Suppressor macrophage treated with lipopolysaccharide for 4 hours (primary cell): ENCODE results near the gene SPDYE4.
"Not testable (repeated sequence)": the region's sequence is repeated elsewhere in the genome, so short reads cannot be mapped to it uniquely, and the experiment has no call there.

Experiments
- DNase-seq: peaks from one replicate; pipeline ENCODE4 v3.0.0-alpha.2; 2020

SPDYE4 gene, protein sequence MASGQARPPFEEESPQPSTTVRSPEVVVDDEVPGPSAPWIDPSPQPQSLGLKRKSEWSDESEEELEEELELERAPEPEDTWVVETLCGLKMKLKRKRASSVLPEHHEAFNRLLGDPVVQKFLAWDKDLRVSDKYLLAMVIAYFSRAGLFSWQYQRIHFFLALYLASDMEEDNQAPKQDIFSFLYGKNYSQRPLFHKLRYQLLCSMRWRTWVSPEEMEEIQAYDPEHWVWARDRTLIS

GRCh38 chr17:8758137-8758596, at the start of gene SPDYE4:
Gene SPDYE4 (minus strand): TSS chr17:8758546. CDS start chr17:8758382, 164 bp downstream.
- DNase-seq, result no peak

DNA sequence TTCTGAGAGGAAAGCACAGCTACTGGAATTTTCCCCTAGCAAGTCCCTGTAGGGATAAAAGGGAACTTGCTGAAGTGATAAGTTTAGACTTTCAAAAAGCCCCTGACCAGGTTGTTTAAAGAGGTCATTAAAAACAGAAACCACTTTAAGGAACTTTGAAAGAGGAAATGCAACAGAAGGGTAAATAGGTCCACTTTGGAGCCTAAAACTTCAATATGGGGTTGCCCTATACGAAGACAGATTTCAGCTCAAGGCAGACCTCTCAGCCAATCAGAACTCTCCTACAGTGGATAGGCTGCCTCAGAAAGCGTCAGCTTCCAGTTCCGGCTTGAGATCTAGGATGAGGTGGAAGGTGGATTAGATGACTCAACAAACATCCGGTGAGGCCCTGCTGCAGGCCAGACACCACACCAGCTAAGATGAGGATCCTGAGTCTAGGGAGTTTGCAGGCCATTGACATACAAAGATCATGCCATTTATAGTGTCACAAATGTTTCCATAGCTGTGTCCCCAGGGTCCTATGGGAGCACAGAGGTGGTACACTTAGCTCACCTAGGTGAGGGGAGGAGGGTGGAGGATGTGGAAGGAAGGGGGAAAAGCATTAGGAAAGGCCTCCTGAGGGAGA, 48.7 kb upstream of the SPDYE4 start:
- DNase-seq, result peak; percentile 76

DNA sequence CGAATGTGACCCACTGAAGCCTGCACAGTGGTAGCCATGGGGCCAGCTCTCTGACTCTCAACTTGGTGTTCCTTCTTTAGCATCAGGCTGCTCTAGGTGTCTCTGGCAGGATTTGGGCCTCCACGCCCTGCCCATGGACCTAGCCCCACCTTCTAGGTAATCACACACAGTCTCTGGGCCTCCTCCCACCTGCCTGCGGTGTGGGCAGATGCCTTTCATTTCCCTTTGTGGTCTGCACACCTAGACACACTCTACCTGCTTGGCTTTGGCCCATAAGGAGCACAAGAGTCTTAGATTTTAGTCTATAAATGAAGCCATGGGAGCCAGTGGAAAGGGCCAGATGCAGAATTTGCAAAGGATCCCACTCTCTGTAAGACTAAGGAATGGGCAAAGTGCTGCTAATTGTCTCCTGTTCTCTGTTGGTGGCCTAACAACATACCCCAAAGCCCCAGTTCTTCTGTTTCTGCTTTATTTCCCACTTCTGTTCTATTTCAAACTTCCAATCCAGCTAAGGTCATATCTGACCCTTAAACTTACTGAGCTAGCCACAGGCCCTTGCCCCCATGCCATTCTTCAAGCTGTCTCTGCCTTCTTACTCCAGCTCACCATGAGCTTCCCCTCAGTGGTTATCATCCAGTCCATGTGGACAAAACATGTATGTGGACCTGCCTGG, 48.0 kb upstream of the SPDYE4 start:
- no peak for DNase-seq

DNA sequence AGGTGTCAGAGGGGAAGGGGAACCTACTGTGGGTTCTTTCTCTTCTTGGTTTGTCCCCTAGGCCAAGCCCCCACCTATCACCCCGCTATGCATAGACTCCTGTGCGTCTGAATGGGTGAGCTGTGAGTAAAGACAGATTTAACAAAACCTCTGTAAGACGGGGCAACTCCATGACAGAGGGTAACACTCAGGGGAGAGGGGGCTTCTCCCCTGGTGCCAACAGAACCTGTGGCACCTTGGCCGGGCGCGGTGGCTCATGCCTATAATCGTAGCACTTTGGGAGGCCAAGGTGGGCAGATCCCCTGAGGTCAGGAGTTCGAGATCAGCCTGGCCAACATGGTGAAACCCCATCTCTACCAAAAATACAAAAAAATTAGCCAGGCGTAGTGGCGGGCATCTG, 47.0 kb upstream of the SPDYE4 start:
- not testable (repeated sequence) for DNase-seq

DNA sequence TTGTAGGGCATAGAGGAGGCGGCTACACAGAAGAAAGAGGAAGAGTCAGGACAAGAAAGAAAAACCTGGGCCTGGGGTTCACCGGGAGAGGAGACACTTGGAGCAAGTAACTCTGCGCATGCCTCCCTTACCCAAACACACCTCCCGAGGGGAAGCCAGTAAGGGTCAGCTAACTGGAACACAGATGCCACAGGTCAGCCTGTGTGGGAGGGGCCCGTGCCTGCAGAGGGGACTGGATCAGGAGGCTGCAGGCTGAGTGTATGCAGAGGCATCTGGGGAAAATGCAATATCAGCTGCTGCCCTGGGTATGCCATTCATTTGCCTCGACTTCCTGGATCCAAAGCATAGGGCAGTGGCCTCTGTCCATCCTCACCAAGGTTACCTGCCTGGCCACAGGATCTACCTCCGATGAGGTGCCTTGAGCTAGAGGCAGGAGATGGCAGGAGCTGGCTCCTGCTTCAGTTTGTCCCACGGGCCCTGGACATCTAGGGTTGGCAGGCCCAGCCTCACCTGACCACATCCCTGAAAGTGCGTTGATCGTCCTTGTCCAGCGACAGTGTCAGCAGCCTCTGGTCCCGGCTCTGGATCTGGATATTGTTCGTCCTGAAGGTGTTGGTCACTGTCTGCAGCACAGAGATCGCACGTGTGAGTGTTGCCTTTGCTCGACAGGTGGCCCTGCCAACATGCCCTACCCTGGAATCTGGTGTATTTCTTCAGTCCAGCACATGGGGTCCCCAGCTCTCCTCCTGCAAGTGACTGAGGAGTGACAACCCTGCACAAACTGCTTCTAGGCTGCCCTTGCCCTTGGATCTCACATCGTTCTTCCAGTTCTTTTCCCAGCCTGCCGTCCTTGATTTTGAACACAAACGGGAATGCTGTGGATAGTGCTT, 45.4 kb upstream of the SPDYE4 start:
- no peak for DNase-seq

DNA sequence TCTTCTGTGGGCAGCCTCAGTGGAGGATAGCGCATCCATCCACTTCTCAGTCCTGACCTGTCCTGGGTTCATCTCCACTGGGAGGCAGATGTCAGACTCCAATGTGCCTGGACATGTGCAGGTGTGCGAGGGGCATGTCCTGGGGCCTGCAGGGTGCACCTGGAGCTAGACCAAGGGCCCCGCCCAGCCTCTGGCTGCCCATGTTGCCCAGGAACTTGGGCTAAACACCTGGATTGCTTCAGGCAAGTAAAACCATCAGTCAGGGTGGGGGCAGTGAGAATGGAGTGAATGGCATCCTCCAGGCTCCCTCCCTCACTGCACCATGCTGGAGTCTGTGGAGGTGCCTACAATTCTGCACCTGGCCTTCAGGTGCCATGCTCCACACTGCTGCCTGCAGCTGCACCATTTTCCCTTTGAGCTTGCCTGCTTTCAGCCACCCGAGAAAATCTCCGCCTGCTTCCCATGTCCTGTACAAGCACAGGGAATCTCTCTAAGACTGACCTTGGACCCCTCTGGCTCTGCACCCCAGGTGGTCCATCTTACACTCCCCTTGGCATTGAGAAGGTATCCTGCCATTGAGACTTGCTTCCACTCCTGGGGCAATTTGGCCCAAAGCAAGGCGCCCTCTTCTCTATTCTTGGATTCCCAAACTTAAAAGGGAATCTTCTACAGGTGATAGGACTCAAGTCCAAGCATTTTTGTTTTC, 42.9 kb upstream of the SPDYE4 start:
- DNase-seq, result no peak

DNA sequence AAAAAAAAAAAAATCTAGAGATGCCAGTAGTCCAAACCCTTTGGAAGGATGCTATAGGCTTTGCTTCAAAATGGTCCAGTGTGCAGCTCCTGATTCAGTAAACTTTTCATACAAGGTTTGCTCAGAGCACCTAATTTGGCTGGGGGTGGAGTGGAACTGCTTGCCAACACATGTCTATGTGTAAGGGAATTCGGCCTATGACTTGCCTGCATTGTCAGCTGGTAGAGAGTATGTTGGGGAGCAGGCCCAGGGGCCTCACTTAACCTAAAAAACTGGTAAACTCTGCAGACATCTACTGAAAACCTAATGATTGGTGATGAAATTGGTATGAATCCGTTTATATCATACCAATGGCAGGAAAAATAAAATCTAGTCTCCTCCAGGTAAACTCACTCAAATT, 42.3 kb upstream of the SPDYE4 start:
- DNase-seq, result no peak

DNA sequence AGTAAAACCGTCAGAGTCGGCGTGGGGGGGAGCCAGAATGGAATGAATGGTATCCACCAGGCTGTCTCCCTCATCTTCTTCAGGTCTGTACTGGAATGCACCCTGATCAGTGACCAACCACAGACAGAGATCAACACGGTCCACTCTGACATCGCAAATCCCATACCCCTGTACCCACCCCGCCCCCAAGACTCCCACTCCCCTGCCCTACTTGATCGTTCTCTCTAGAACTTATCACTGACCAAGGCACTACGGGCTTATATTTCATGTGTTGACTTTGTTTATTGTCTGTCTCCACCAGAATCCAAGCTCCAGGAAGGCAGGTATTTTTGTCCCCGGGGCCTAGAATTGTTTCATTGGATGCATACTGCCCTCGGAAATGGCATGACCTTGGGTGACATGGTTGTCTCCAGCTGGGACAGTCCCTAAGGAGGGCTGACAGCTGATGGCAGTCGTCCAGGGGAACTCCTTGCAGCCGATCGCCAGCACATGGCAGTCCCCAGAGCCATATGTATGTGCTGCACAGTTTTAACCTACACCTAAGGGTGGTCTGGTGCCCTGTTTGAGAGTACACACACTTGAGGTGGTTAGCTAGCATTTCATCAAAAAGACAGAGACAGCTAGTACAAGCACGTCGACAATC, 41.3 kb upstream of the SPDYE4 start:
- DNase-seq, result no peak

DNA sequence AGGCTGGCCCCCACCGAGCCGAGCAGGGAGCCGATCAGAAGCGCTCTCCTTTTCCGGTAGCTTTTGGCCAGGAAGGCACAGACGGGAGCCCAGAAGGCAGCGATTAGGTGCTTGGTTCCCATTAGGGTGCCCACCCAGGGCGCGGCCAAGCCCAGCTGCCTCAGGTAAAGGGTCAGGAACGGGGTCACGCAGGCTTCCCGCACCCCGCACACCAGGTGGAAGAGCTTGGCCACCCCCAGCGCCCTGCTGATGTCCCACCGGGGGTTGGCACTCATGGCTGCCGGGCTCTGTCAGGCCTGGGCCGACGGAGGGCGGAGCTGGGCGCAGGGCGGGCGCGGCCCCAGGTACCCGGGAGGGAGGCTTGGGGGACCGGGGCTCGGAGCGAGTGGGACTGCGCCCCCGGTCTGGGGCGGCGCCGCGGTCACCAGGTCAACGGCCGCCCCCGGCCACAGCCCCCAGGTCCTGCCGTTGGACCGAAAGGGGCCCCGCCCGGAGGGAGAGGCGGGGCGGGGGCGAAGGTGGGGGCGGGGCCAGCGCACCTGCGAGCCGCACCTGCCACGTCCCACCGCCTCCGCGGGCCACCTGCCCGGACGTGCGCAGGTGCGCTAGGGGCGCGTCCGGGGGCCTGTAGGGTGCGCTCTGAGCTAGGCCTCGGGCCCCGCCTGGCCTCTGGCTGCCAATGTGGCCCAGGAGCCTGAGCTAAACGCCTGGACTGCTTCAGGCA, 40.7 kb upstream of the SPDYE4 start, which contains the start of gene MFSD6L:
MFSD6L (minus strand) TSS at position 520 of the 724 bp plus-strand sequence; CDS start at position 275, 245 bp downstream.
- DNase-seq, result no peak

- no peak for DNase-seq
These were observed 40.0 kb upstream of the SPDYE4 start for GRCh38 chr17:8798176-8798845.

DNA sequence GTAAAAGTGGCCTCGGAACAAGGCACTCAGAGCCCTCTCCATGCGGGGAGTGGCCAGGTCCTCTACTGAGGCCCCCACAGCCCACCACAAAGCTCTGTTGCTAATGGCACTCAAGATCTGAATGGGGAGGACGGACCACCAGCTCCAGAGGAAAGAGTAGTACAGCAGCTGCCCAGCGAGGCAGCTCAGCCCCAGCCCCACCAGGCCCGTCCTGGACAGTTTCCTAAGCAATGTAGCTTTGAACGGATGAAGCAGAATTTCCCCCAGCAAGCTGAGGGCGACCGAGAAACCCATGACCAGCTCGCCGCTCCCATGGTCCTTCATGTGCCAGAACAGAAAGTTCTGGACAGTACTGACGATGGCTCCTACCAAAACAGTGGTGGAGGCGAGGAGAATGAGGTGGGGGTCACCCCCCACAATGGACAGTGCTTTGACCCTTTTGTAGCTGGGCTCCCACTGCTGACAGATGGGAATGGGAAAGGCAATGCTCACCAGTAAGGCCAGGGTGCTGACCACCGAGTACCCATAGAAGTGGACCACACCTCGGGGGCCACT, 39.4 kb upstream of the SPDYE4 start:
- DNase-seq, result no peak

DNA sequence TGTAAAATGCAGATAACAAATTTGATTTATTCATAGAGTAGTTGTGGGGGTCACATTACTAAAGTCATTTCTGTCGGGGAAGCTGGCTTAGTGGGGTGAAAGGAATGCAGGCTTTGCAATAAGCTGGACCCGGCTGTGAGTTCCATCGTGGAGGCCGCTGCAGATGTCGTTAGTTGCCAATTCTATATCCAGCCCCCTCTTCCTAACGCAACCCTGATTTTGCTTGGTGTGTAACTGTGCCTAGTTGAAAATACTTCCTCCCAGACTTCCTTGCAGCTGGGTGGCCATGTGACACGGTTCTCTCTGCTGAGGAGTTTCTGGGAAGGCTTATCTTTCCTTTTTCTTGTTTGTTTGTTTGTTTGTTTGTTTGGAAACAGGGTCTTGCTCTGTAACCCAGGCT, 36.3 kb upstream of the SPDYE4 start:
- DNase-seq, result no peak

DNA sequence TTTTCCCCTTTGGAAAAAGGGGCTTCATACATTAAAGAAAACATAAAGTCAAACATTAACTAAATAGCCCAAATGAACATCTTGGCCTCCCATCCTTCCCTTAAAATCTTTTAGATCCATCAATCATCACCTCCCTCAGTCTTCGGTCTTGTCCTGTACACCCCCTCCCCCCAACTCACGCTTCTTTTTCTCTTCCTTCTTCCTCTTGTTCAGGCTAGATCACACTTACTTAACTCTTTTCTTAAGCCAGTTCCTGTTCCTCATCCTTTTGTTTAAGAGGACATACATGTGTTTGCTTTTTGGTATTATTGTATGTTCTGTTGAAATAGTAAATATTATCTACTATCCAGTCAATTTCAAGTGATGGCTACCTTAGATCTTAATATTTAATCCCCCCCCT, 35.3 kb upstream of the SPDYE4 start:
- DNase-seq, result peak; percentile 33

GRCh38 chr17:8792646-8793045, 34.3 kb upstream of the SPDYE4 start:
- no peak for DNase-seq

DNA sequence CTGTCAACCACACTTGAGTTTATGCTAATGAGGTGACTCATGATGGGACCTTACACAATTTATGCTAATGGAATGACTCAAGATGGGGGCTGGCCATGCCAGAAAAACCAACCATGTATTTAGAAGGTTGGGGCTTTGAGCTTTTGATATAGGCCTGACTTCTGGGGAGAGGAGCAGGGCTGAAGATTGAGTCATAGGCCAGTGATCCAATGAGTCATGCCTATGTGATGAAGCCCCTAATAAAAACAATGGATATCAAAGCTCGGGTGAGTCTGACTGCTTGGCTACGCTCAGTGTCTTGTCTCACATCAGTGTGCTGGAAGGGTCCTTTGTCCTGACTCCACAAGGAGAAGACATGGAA, 33.5 kb upstream of the SPDYE4 start:
- DNase-seq, result peak; percentile 71

GRCh38 chr17:8791248-8791909, 33.0 kb upstream of the SPDYE4 start:
- DNase-seq, result no peak

GRCh38 chr17:8789743-8790142, 31.4 kb upstream of the SPDYE4 start:
- DNase-seq, result no peak

DNA sequence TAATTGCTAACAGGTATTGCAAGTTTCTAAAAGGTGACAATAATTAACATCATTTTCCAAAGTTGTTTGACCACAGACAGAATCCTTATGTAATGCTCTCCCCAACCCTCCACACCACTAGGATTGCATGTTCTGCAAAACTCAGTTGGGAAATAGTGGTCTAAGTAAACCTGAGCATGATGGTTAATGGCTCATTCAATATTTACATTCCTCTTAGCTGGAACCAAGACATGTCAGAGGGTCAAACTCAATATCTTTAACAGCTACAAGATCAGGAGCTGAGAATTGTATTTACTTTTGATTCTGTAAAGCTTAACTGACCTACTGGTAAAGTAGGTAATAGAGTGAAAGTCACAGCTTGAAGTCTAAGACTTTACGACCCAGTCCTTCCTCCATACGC, 30.7 kb upstream of the SPDYE4 start:
- no peak for DNase-seq

- peak; percentile 84 for DNase-seq
These were observed 27.4 kb upstream of the SPDYE4 start for GRCh38 chr17:8785547-8786413.
